ENCODE data around the gene USP53.

USP53 gene

GRCh38 chr4:119205690-119206089, 6.8 kb upstream of the USP53 start:
- in situ Hi-C loops (cut with HindIII; ENCODE audit: low pct_ligation_motif_present, low sequenced_read_pairs) = no loop called here
- TF ChIP-seq, protein P1, sequence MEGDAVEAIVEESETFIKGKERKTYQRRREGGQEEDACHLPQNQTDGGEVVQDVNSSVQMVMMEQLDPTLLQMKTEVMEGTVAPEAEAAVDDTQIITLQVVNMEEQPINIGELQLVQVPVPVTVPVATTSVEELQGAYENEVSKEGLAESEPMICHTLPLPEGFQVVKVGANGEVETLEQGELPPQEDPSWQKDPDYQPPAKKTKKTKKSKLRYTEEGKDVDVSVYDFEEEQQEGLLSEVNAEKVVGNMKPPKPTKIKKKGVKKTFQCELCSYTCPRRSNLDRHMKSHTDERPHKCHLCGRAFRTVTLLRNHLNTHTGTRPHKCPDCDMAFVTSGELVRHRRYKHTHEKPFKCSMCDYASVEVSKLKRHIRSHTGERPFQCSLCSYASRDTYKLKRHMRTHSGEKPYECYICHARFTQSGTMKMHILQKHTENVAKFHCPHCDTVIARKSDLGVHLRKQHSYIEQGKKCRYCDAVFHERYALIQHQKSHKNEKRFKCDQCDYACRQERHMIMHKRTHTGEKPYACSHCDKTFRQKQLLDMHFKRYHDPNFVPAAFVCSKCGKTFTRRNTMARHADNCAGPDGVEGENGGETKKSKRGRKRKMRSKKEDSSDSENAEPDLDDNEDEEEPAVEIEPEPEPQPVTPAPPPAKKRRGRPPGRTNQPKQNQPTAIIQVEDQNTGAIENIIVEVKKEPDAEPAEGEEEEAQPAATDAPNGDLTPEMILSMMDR (IDR thresholded peaks at IDR 0.05; ENCODE audit: low read depth, low read length, missing control alignments) = no peak
- Histone ChIP-seq H3K36me3 (replicated peaks) (no peaks in the 10 kb centered on the region), H3K4me3 (ENCODE audit: low read depth, low read length) (no peak overlapping the region), H3K27me3 (replicated peaks) (no peaks in the 10 kb centered on the region), H3K27ac (no peak overlapping the region)
- DNase-seq = no peak

DNA sequence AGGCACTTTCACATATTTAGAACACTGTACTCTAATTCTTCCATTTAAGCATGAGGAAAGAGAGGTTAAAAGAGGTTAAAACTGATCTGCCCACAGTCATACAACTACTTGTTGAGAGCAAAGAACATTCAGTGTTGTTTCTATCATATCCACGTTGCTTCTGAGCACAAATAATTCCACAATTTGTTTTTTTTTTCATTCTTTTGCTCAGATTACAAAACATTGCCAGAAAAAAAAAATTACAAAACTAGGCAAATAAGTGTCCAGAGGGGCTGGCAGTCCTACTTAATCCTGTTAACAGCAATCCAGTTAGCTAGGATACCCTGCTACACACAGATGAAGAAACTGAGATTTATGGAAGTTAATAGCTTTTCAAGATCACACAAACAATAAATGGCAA, 6.3 kb upstream of the USP53 start:
- TF ChIP-seq, protein P1 (IDR thresholded peaks at IDR 0.05; ENCODE audit: low read depth, low read length, missing control alignments) = no peak
- DNase-seq = no peak
- no peaks in the 10 kb centered on the region for H3K27me3 ChIP-seq (replicated peaks)
- H3K27ac ChIP-seq = no peak overlapping the region
- H3K4me3 ChIP-seq (ENCODE audit: low read depth, low read length) = no peak overlapping the region
- in situ Hi-C loops (cut with HindIII; ENCODE audit: low pct_ligation_motif_present, low sequenced_read_pairs) = no loop called here
- no peaks in the 10 kb centered on the region for H3K36me3 ChIP-seq (replicated peaks)

GRCh38 chr4:119207051-119207450, 5.5 kb upstream of the USP53 start:
- peak; percentile 59 for DNase-seq
- H3K27me3 ChIP-seq (replicated peaks) = no peaks in the 10 kb centered on the region
- H3K4me3 ChIP-seq (ENCODE audit: low read depth, low read length) = no peak overlapping the region
- in situ Hi-C loops (cut with HindIII; ENCODE audit: low pct_ligation_motif_present, low sequenced_read_pairs) = no loop called here
- H3K27ac ChIP-seq = peak overlapping the region; percentile 9
- TF ChIP-seq, protein P1 (IDR thresholded peaks at IDR 0.05; ENCODE audit: low read depth, low read length, missing control alignments) = no peak
- H3K36me3 ChIP-seq (replicated peaks) = no peaks in the 10 kb centered on the region

GRCh38 chr4:119209077-119209476, 3.4 kb upstream of the USP53 start:
- H3K27ac ChIP-seq = peak overlapping the region; percentile 76

DNA sequence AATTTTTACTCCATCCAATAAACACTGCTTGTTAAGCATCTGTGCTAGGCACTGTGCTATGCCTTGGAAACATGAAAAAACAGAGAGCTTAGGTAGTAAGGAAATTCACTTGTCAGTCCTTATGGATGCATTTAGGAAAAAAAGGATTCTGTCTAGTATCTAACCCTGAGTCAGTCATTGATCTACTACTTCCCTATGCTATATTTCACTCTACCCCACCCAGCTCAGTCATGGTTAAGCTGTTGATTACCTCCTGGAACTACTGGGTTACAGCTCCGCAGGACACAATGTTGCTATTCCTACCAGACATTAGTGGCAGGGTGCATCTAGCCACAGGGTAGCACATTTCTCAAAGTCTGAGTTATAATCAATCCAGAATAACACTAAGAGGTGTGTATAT, 2.9 kb upstream of the USP53 start:
- no peaks in the 10 kb centered on the region for H3K27me3 ChIP-seq (replicated peaks)
- H3K36me3 ChIP-seq (replicated peaks) = no peaks in the 10 kb centered on the region
- peak overlapping the region; percentile 76 for H3K27ac ChIP-seq
- in situ Hi-C loops (cut with HindIII; ENCODE audit: low pct_ligation_motif_present, low sequenced_read_pairs) = no loop called here
- no peak overlapping the region for H3K4me3 ChIP-seq (ENCODE audit: low read depth, low read length)
- TF ChIP-seq, protein P1 (IDR thresholded peaks at IDR 0.05; ENCODE audit: low read depth, low read length, missing control alignments) = no peak
- no peak for DNase-seq

More at GRCh38 chr4:119209077-119209476, 3.4 kb upstream of the USP53 start:
- Histone ChIP-seq H3K36me3 (replicated peaks) (no peaks in the 10 kb centered on the region), H3K27me3 (replicated peaks) (no peaks in the 10 kb centered on the region), H3K4me3 (ENCODE audit: low read depth, low read length) (no peak overlapping the region)
- TF ChIP-seq, protein P1 (IDR thresholded peaks at IDR 0.05; ENCODE audit: low read depth, low read length, missing control alignments) = no peak
- in situ Hi-C loops (cut with HindIII; ENCODE audit: low pct_ligation_motif_present, low sequenced_read_pairs) = no loop called here
- DNase-seq = peak; percentile 94

- TF ChIP-seq, protein P1 (IDR thresholded peaks at IDR 0.05; ENCODE audit: low read depth, low read length, missing control alignments) = no peak
- in situ Hi-C loops (cut with HindIII; ENCODE audit: low pct_ligation_motif_present, low sequenced_read_pairs) = no loop called here
- Histone ChIP-seq H3K36me3 (replicated peaks) (no peaks in the 10 kb centered on the region), H3K27ac (peak overlapping the region; percentile 10), H3K27me3 (replicated peaks) (no peaks in the 10 kb centered on the region), H3K4me3 (ENCODE audit: low read depth, low read length) (no peak overlapping the region)
- no peak for DNase-seq
Observed at GRCh38 chr4:119210775-119211174, 1.7 kb upstream of the USP53 start.

Measured in brain microvascular endothelial cell (primary cell).